ENCODE results near the gene DEXI.
"Not testable (repeated sequence)": the region's sequence is repeated elsewhere in the genome, so short reads cannot be mapped to it uniquely, and the experiment has no call there.

Gene DEXI

DNA sequence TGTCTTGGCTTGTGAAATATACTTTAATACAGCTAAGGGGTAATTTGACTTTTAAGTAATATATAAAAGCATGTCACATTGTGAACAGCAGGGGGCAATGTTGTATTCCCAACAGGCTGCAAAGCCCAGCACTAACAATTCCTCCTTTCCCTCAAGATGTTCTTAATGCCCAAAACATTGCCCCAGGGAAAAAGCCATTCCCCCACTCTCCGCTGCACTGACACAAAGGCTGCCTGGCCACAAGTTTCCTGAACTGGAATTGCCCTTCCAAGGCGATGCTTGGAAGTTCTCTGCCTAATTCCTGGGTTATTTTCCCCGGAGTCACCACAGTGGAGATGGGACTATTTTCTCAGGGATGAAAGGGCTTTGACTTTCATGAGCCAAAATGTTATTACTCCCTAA is 29.3 kb upstream of the DEXI start:
- TF ChIP-seq PAX5 (IDR thresholded peaks at IDR 0.05; ENCODE audit: insufficient read depth, low read length, severe bottlenecking) (no peak), POLR2AphosphoS5 (IDR thresholded peaks at IDR 0.05; ENCODE audit: low read depth, low read length) (no peak), TAF1 (IDR thresholded peaks at IDR 0.05; ENCODE audit: low read depth, low read length) (no peak), SPI1 (IDR thresholded peaks at IDR 0.05; ENCODE audit: low read depth, low read length) (no peak)
- FAIRE-seq (peak; percentile 54), DNase-seq (ENCODE audit: insufficient read length, low spot score) (no peak)

DNA sequence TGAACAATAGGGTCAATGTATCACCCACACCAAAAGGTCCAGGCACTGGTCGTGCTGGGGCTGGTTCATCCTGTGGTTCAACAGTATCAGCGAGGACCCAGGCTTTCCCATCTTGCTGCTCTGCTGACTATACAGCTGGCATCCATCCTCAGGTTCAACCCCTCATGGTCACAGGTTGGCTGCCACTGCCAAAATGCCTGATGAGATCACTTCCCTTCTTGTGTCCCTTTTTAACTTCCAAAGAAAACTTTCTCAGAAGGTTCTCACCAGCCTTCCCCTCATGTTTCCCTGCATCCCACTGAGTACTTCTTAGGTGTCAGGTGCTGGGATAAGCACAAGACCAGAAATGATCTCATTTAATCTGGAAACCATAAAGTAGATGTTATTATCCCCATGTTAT is 27.8 kb upstream of the DEXI start:
- FAIRE-seq, result no peak
- TF ChIP-seq POLR2AphosphoS5 (IDR thresholded peaks at IDR 0.05; ENCODE audit: low read depth, low read length), result no peak
- TF ChIP-seq PAX5 (IDR thresholded peaks at IDR 0.05; ENCODE audit: insufficient read depth, low read length, severe bottlenecking), result no peak
- TF ChIP-seq TAF1 (IDR thresholded peaks at IDR 0.05; ENCODE audit: low read depth, low read length), result no peak
- TF ChIP-seq POLR2A (IDR thresholded peaks at IDR 0.05; ENCODE audit: low read depth, low read length), result no peak
- no peak for TF ChIP-seq POU2F2 (IDR thresholded peaks at IDR 0.05; ENCODE audit: low read depth, low read length)
- TF ChIP-seq SPI1 (IDR thresholded peaks at IDR 0.05; ENCODE audit: low read depth, low read length), result no peak
- DNase-seq (ENCODE audit: insufficient read length, low spot score), result no peak

DNA sequence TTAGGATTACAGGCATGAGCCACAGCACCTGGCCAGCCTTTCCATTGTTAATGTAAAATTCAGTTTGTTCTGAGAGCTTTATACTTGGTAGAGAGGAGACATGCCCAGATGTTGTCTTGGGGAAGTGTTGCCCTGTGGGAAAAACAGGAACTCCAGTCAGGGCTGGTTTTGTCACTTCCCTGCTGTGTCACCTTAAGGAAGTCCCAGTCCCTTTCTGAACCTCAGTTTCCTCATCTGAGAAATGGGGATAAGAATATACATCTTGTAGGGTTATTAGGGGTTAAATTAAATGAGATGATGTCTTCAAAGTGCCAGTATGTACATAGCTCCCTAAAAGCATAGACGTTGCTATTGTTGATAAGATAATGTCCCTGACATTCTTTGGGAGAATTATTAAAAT is 27.3 kb upstream of the DEXI start:
- 0 out of 2 replicates have a peak, but pooled peaks have one; percentile 1 for TF ChIP-seq SPI1 (IDR thresholded peaks at IDR 0.05; ENCODE audit: low read depth, low read length)
- TF ChIP-seq POU2F2 (IDR thresholded peaks at IDR 0.05; ENCODE audit: low read depth, low read length), result no peak
- no peak for DNase-seq (ENCODE audit: insufficient read length, low spot score)
- no peak for FAIRE-seq

DNA sequence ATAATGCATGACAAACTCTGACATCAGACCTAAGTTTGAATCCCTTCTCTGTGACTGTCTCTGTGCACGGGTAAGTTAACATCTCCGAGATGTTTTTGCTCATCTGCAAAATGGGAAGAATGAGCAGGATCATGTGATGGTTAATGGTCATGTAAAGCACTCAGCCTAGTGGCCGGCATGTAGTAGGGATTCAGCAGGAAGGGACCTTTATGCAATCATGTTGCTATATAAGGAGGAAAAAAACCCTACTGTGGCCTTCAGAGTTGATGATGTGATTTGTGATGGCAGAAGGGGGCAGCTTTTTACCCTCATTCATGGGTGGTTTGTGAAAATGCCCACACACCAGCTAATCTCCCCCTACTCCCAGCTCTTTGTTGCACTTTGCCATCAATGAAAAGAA is 26.2 kb upstream of the DEXI start:
- TF ChIP-seq PAX5 (IDR thresholded peaks at IDR 0.05; ENCODE audit: insufficient read depth, low read length, severe bottlenecking) (no peak), POLR2A (IDR thresholded peaks at IDR 0.05; ENCODE audit: low read depth, low read length) (no peak), TAF1 (IDR thresholded peaks at IDR 0.05; ENCODE audit: low read depth, low read length) (no peak)
- no peak for DNase-seq (ENCODE audit: insufficient read length, low spot score)
- no peak for FAIRE-seq

DNA sequence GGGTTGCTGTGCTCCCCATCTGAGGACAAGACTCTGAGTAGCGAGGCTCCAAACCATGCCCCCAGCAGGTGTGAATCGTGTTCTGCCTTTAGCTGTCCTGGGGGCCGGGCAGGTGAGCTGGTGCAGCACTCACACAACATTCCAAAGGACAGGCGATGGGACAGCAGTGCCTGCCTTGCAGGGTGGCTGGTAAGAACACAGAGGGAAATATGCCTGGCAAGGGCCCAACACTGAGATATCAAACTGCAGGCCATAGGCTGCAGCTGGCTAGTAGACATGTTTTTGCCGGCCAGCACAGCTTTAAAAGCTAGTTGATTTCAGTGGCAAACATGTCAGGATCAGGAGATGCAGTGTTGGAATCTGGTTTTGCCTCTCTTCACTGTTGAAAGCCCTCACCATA is 25.7 kb upstream of the DEXI start:
- no peak for DNase-seq (ENCODE audit: insufficient read length, low spot score)
- FAIRE-seq, result no peak
- no peak; the same call in 1 of the 2 replicates for TF ChIP-seq POLR2A (IDR thresholded peaks at IDR 0.05; ENCODE audit: low read depth, low read length)
- no peak for TF ChIP-seq SPI1 (IDR thresholded peaks at IDR 0.05; ENCODE audit: low read depth, low read length)
- no peak for TF ChIP-seq TAF1 (IDR thresholded peaks at IDR 0.05; ENCODE audit: low read depth, low read length)
- TF ChIP-seq POLR2AphosphoS5 (IDR thresholded peaks at IDR 0.05; ENCODE audit: low read depth, low read length), result no peak
- TF ChIP-seq POU2F2 (IDR thresholded peaks at IDR 0.05; ENCODE audit: low read depth, low read length), result no peak
- no peak for TF ChIP-seq PAX5 (IDR thresholded peaks at IDR 0.05; ENCODE audit: insufficient read depth, low read length, severe bottlenecking)

DNA sequence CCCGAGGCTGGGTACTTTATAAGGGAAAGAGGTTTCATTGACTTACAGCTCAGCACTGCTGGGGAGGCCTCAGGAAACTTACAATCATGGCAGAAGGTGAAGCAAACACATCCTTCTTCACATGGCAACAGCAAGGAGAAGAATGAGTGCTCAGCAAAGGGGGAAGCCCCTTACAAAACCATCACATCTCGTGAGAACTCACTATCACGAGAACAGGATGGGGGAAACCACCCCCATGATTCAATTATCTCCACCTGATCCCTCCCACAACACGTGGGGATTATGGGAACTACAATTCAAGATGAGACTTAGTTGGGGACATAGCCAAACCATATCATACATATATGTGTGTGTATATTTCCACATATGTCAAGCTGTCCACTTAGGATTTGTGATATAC is 24.3 kb upstream of the DEXI start:
- FAIRE-seq, result not testable (repeated sequence)

DNA sequence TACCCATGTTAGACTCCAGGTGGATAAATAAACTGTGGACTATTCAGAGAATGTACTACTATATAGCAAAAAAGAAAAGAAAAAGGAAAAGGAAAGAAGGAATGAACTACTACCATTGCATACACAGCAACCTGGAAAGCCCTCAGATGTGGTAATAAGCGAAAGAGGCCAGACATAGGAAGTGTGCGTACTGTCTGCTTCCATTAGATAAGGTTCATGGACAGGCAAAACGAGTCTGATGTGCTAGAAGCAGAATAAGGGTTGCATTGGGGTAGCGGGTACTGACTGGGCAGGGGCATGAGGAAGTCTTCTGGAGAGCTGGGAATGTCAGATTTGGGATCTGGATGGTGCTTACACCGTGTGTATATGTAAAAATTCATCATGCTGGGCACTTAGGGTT is 23.9 kb upstream of the DEXI start:
- FAIRE-seq (peak; percentile 5), DNase-seq (ENCODE audit: insufficient read length, low spot score) (no peak)

More for the DNA sequence above, 24.3 kb upstream of the DEXI start:
- not testable (repeated sequence) for DNase-seq (ENCODE audit: insufficient read length, low spot score)

DNA sequence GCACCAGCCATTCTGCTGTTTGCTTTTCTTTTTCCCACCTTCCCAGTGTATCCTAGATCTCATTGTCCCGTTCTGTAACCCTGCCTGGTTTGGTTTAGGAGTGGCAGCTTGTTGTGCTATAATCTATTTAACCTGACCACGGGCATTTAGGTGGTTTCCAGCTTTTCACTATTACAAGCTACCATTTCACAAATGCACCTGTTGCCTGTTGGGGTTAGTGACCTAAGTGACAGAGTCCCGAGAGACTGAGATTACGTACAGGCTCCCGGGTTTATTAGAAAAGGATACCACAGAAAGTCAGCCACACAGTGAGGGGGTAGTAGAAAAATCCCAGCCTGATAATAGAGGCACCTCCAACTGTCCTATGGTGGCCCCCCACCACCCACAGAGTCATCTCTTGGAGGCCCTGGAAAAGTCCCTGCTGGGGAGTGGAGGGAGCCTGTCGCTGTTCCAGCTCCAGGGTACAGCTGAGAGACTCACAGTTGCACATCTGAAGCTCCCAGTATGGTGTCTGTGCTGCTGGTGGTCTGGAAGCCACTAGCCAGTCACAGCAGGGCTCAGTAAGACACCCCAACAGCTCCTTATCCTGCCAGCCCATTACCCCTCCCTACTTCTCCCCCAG is 23.3 kb upstream of the DEXI start:
- peak; percentile 78 for FAIRE-seq
- TF ChIP-seq SPI1 (IDR thresholded peaks at IDR 0.05; ENCODE audit: low read depth, low read length), result no peak
- no peak; the same call in none of the 2 replicates for TF ChIP-seq POLR2A (IDR thresholded peaks at IDR 0.05; ENCODE audit: low read depth, low read length)
- TF ChIP-seq TAF1 (IDR thresholded peaks at IDR 0.05; ENCODE audit: low read depth, low read length), result peak; percentile 53; the same call in 1 of the 2 replicates
- TF ChIP-seq PAX5 (IDR thresholded peaks at IDR 0.05; ENCODE audit: insufficient read depth, low read length, severe bottlenecking), result no peak
- TF ChIP-seq POLR2AphosphoS5 (IDR thresholded peaks at IDR 0.05; ENCODE audit: low read depth, low read length), result peak; percentile 19; the same call in 1 of the 2 replicates
- TF ChIP-seq POU2F2 (IDR thresholded peaks at IDR 0.05; ENCODE audit: low read depth, low read length), result peak; percentile 81
- DNase-seq (ENCODE audit: insufficient read length, low spot score), result no peak

More for the DNA sequence above, 23.9 kb upstream of the DEXI start:
- TF ChIP-seq POLR2AphosphoS5 (IDR thresholded peaks at IDR 0.05; ENCODE audit: low read depth, low read length) (0 out of 2 replicates have a peak, but pooled peaks have one; percentile 2), SPI1 (IDR thresholded peaks at IDR 0.05; ENCODE audit: low read depth, low read length) (no peak), TAF1 (IDR thresholded peaks at IDR 0.05; ENCODE audit: low read depth, low read length) (no peak), PAX5 (IDR thresholded peaks at IDR 0.05; ENCODE audit: insufficient read depth, low read length, severe bottlenecking) (no peak)

DNA sequence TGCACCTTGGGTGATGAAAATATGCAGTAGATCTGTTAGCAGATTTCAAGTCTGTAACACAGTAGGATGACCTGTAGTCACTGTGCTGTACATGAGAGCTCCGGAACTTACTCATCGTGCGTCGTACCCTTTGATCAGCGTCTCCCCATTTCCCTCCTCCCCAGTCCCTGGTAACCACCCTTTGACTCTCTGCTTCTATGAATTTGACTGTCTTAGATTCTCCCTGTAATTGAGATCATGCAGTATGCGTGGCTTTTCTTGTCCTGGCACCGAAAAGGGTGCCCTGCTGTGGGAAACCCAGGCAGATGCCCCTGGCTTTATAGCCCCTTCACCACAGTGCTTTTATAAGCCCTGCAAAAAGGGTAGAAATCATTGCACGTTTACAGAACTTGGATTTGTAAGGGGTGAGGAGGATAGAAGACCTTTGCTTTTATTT is 22.6 kb upstream of the DEXI start:
- DNase-seq (ENCODE audit: insufficient read length, low spot score) (no peak), FAIRE-seq (peak; percentile 79)
- TF ChIP-seq POU2F2 (IDR thresholded peaks at IDR 0.05; ENCODE audit: low read depth, low read length), result peak; percentile 81; the same call in 1 of the 2 replicates
- TF ChIP-seq POLR2AphosphoS5 (IDR thresholded peaks at IDR 0.05; ENCODE audit: low read depth, low read length), result 0 out of 2 replicates have a peak, but pooled peaks have one; percentile 4
- peak; percentile 75 for TF ChIP-seq POLR2A (IDR thresholded peaks at IDR 0.05; ENCODE audit: low read depth, low read length)
- TF ChIP-seq PAX5 (IDR thresholded peaks at IDR 0.05; ENCODE audit: insufficient read depth, low read length, severe bottlenecking), result no peak
- peak; percentile 66 for TF ChIP-seq SPI1 (IDR thresholded peaks at IDR 0.05; ENCODE audit: low read depth, low read length)
- TF ChIP-seq TAF1 (IDR thresholded peaks at IDR 0.05; ENCODE audit: low read depth, low read length), result no peak

DNA sequence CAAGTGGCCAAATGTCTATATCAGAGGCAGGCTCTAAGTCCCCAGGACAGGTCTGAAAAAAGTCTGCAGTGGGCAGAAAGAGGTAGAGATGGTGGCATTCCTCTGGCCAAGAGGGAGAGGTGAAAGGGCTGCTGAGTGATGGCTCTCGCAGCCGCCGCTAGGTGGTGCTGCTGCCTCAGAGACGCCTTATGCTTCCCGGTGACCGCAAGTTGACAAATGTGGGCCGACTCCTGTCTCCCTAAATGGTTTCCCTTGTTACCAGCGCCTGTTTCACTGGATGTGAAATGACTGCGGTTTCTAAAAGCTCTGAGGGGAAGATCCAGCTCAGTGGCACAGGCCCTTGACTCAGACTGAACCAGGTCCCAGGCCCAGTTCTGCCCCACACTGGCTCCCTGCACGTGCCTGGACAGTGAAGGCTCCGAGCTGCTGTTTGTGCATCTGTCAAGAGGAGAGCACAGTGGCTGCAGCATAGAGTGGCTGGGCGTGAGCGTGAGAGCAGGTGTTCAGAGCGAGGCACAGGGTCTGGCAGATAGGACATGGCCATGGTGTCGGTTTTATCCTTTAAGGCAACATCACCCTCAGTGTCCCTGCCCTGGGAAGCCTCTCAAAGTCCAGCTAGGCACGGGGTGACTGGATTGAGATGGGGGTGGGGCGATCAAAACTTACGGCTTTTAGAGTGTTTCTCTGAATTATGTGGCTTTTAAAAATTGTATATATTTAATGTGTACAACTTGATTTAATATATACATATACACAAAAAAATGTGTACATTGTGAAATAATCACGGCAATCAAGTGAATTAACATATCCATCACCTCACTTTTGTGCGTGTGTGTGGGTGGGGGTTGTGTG is 22.0 kb upstream of the DEXI start:
- TF ChIP-seq SPI1 (IDR thresholded peaks at IDR 0.05; ENCODE audit: low read depth, low read length) (no peak), POU2F2 (IDR thresholded peaks at IDR 0.05; ENCODE audit: low read depth, low read length) (peak; percentile 69; the same call in 1 of the 2 replicates), PAX5 (IDR thresholded peaks at IDR 0.05; ENCODE audit: insufficient read depth, low read length, severe bottlenecking) (no peak), POLR2AphosphoS5 (IDR thresholded peaks at IDR 0.05; ENCODE audit: low read depth, low read length) (peak; percentile 46; the same call in 1 of the 2 replicates), POLR2A (IDR thresholded peaks at IDR 0.05; ENCODE audit: low read depth, low read length) (no peak), TAF1 (IDR thresholded peaks at IDR 0.05; ENCODE audit: low read depth, low read length) (no peak)
- FAIRE-seq, result peak; percentile 88
- no peak for DNase-seq (ENCODE audit: insufficient read length, low spot score)

Data from GM12891 (cell line).